Activated T-cell treated with anti-CD3 and anti-CD28 coated beads for 48 hours (primary cell): Measurements from ENCODE around the gene ALLC.

ENCODE experiments used
- DNase-seq: peaks from one replicate; pipeline ENCODE4 v3.0.0-alpha.2; 2020; ENCODE audit warnings: low read depth

The ALLC gene

DNA sequence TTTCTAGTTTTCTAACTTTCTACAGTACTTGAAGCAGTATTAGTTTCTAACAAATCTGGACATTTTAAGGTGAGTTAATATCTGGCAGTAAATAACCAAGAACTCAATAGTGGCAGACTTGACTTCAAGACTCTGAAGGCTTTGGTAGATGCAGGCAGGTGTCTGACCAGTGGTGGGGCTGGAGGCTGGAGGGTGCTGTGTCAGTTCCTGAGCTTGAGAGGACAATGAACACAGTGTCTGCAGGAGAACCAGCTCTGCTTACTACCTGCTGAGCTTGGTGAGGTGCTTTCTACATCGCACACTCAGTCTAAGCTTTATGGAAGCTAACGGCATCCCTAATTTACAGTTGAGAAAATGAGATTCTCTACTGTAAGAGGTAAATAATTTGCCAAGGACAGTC is 21.2 kb downstream of the ALLC start:
- no peak for DNase-seq

DNA sequence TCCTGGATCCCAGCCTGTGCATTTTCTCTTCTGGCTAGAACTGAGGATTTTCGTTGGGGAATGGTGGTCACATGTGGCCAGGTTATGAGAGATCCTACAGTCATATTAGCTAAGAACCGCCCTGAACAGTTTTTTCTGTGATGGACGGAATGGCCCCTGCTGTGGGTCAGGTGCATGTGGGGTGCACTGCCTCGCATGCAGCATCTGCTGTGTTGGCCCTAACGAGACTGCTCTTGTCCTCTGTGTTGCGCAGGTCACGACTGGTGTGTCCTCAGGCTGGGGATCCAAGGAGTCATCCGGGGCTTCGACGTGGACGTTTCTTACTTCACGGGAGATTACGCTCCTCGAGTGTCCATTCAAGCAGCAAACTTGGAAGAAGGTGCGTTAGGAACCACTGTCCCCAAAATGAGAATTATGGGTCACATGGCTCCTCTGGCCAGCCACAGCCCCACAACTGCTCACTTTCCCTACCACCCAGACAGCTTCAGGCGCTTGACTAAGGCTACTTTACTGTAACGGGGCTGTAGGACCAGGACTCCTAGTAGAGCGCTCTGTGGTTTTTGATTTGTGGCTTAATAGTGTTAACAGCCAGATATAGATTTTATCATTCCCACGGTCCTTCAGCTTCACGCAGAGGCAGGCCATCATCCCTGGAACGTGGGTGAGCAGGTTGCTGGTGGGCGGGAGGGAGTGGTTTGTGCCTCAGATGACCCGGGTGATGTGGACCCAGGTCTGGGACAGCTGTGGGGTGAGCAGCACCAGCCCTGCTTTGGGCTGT is 21.8 kb downstream of the ALLC start:
- DNase-seq = no peak

- DNase-seq = no peak
These were observed 22.7 kb downstream of the ALLC start for GRCh38 chr2:3680548-3681345.

GRCh38 chr2:3681625-3682024 is 23.6 kb downstream of the ALLC start:
- no peak for DNase-seq

GRCh38 chr2:3682811-3683210 is 24.8 kb downstream of the ALLC start:
- DNase-seq = no peak

DNA sequence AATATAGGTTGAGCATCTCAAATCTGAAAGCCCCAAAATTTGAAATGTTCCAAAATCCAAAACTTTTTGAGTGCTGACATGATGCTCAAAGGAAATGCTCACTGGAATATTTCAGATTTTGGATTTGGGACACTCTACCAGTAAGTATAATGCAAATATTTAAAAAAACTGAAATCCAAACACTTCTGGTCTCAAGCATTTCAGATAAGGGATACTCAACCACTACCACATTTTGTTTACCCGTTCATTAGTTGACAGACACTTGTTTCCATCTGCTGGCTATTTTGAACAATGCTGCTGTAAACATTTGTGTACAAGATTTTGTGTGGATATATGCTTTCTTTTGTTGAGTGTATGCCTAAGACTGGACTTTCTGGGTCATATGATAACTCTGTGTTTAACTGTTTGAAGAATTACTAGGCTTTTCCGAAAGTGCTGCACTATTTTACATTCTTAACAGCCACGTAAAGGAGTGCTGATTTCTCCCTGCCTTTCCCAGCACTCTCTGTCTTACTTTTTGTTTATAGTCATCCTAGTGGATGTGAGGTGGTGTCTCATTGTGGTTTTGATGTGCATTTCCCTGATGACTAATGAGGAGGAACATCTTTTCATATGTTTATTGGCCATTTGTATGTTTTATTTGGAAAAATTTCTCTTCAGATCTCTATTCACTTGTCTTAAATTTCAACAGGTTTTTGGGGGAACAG is 25.9 kb downstream of the ALLC start:
- DNase-seq = no peak

DNA sequence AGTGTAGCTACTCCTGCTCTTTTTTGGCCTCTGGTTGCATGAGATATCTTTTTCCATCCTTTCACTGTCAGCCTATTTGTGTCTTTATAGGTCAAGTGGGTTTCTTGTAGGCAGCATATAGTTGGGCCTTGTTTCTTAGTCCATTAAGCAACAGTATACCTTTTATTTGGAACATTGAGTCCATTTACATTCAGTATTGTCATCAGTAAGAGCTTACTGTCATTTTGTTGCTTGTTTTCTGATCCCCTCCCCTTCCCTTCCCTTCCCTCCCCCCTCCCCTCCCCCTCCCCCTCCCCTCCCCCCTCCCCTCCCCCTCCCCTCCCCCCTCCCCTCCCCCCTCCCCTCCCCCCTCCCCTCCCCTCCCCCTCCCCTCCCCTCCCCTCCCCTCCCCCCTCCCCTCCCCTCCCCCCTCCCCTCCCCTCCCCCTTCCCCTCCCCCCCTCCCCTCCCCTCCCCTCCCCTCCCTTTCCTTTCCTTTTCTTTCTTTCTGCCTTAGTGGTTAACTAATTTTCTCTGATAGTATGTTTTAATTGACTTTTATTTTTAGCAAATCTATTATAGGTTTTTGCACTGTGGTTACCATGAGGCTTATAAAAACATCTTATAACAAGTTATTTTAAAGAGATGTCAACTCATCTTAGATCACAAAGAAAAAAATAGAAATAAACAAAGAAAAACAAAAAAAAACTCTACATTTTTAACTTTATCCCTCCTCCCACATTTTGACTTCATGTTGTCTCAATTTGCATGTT is 32.2 kb downstream of the ALLC start:
- no peak for DNase-seq

GRCh38 chr2:3692375-3692774 is 34.4 kb downstream of the ALLC start:
- DNase-seq = no peak

- DNase-seq = no peak
These were observed 38.5 kb downstream of the ALLC start for GRCh38 chr2:3696545-3696944.

DNA sequence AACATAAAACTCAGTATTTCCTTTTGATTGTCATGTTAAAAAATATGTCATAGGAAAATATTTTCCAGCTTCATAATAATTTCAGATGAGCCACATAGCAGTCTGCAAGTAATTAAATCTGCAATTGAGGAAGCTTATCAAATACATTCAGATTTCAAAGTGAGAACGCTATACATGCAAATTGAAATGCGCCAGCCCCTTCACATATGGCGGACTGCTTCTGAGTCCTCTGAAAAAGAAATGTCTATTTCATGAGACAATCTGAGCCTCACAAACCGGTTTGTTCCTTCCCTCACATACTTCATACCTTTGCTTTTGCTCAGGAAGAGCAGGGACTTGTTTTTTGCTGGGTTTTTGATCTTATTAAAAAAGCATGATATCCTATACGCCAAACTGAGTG is 43.1 kb downstream of the ALLC start:
- DNase-seq = no peak

DNA sequence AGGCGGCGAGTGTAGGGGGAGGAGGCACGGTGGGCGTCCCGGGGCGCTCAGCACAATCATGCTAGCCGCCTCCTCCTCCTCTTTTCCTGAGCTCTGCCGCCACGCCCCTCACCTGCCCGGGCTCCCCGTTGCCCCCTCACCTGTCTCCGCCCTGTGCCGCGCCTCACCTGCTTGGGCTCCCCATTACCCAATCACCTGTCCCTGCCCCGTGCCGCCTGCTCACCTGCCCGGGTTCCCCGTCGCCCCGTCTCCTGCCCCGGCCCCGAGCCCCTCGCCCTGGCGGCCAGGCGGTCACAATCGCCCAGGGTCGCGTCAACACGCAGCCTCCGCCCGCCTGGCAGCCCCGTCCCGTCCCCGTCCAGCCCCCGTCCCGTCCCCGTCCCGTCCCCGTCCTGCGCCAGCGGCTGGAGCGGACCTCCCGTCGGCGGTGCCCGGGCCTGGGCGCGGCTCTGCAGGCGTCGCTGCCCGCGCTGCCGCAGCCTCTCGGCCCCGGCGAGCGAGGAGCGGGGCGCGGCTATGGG is 45.3 kb downstream of the ALLC start, which contains the start of gene DCDC2C:
Gene DCDC2C, plus strand, starts transcription at position 340 of the 521 bp plus-strand sequence. Its CDS starts 177 bp downstream, at position 517.
- DNase-seq = no peak

- no peak for DNase-seq
These were observed 45.9 kb downstream of the ALLC start for GRCh38 chr2:3703757-3704355.

- no peak for DNase-seq
These were observed 46.7 kb downstream of the ALLC start for GRCh38 chr2:3704692-3705091.

- no peak for DNase-seq
These were observed 47.8 kb downstream of the ALLC start for GRCh38 chr2:3705782-3706181.

- DNase-seq = no peak
These were observed 48.9 kb downstream of the ALLC start for GRCh38 chr2:3706892-3707291.

- DNase-seq = no peak
These were observed 50.6 kb downstream of the ALLC start for GRCh38 chr2:3708576-3708975.

DNA sequence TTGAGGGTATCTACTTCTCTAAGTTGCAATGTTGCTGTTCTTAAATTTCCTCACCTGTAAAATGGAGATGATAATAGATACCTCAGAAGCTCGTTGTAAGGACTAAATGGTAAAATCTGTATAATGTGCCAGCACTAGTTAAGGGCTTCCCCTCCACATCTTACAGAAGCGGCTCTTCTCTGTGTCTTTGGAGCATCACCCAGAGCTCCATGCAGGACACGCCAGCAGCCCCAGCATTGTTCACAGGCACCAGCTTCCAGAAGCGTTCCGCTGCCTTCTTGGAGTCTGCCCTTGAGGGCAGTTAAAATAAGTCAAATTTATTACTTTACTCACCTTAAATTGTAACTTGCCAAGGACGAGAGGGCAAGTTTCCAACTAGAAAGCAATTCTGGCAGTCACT is 51.2 kb downstream of the ALLC start:
- no peak for DNase-seq

DNA sequence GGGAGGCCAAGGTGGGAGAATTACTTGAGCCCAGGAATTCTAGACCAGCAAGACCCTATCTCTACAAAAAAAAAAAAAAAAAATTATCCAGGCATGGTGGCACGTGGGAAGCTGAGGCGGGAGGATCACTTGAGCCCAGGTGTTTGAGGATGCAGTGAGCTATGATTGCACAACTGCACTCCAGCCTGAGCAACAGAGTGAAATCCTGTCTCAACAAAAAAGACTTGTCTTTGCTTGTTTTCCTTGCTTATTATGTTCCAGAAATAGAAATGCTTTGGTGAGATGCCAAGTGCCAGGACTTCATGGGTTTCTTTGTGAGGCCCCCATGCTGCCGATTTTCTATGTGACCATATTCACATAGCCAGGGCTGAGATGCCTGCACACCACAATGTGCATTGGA is 54.4 kb downstream of the ALLC start:
- no peak for DNase-seq

GRCh38 chr2:3712831-3713503 is 55.0 kb downstream of the ALLC start:
- no peak for DNase-seq

DNA sequence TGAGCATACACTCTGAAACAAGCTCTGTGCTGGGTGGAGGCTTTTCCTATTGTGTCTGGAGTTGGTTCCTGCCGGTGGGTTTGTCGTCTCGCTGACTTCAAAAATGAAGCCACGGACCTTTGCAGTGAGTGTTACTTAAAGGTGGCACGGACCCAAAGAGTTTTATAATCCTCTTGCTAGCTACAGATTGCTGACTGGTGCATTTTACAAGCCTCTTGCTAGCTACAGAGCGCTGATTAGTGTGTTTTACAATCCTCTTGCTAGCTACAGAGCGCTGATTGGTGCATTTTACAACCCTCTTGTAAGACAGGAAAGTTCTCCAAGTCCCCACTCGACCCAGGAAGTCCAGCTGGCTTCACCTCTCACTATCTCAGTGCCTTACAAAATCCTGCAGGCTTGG is 60.7 kb downstream of the ALLC start:
- DNase-seq = no peak

- DNase-seq = no peak
These were observed 67.0 kb downstream of the ALLC start for GRCh38 chr2:3725002-3725401.
